Left colon (tissue), 2 donors: ENCODE measurements around the gene ADAP1. TPM values are rescaled to one million over a fixed set of nuclear protein-coding genes. Genes with fewer than 3 reads are reported as not detected.
A peak's percentile ranks its signal among the peaks of the same experiment; 100 is the strongest.
"Not testable (repeated sequence)": the region's sequence is repeated elsewhere in the genome, so short reads cannot be mapped to it uniquely, and the experiment has no call there.

Source experiments
- ATAC-seq: fragments of 200-7000 bp; cut with Tn5 transposase; one replicate; pipeline ENCODE4 v1.9.1; 2020; ENCODE audit warnings: mild to moderate bottlenecking, moderate library complexity
- DNase-seq, 2 donors: peaks; one replicate each; pipeline ENCODE4 v3.0.0-alpha.2; 2020
- intact Hi-C, 2 donors: fragments of 100-400 bp; cut with DNase I in 1 of 2; cut with micrococcal nuclease in 1 of 2; formaldehyde crosslinking; loops; one replicate each; pipeline versions ENCODE4 v1.11.2 to v1.14.0; 2022; cut with DNase I, micrococcal nuclease
- total RNA-seq, 2 donors: library from RNA; stranded (reverse); fragmentation: NEBNext Ultra II Directional; extraction: Animal tissue kit (Norgen Biotek cat#: 25700); gene quantifications; one replicate each; pipeline ENCODE4 v1.2.1, GENCODE V29; 2021
- donor health status: DM: no; HTN: no; CAD: no.
- donor health status: DM: yes; HTN: yes; CAD: no.

The ADAP1 gene
- total RNA-seq, 2 donors from 2014 or later, result 147 to 166 TPM

DNA sequence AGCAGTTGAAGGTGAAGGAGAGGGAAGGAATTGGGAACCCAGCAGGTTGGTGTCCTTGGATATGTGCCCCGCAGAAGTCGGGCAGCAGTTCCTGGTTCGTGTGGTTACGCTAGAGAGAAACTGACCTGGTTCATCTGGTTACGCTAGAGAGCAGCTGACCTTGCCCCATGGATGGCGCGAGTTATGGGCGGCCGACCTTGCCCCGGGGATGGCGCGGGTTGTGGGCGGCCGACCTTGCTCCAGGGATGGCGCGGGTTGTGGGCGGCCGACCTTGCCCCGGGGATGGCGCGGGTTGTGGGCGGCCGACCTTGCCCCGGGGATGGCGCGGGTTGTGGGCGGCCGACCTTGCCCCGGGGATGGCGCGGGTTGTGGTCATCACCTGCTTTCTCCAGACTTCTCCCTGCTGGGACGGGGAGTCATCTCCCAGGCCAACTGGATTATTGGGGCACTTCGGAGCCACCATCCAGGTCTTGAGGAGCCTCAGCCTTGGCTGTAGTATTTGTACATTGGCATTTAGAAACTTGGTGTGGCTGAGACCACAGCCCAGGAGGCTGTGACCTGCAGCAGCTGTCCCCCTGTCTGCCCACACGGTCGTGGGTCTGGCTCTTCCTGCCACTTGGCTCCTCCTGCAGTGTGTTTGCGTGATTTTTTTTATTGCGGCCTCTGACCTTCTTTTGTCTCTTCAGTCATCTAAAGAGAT lies 72.0 kb downstream of the ADAP1 start:
- intact Hi-C loops, result no loop called here
- ATAC-seq, result no peak
- DNase-seq, result no peak

DNA sequence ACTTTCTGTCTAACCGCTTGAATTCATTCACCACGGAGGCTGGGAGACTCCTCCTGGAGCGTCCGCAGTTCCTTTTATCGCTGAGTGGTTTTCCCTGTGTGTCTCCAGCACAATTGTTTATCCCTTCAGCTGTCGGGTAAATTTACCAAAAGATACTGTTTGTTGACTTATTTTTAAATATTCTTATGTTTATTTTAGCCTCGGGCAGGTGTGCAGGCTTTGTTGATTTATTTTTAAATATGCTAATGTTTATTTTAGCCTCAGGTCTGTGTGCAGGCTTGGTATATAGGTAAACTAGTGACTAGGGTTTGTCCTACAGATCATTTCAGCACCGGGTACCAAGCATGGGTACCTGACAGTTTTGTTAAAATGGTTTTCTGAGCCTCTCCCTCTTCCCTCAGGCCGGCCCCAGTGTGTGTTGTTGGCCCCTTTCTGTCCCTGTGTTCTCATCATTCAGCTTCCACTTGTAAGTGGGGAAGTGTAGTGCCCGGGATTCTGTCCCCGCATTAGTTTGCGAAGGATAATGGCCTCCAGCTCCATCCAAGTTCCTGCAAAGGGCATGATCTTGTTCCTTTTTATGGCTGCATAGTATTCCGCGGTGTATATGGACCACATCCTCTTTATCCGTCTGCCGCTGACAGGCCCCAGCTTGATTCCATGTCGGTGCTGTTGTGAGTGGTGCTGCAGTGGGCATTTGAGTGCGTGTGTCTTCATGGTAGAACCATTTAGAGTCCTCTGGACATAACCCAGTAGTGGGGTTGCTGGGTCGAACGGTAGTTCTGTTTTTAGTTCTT lies 72.8 kb downstream of the ADAP1 start:
- DNase-seq, result no peak
- intact Hi-C loops, result no loop called here
- ATAC-seq, result no peak

DNA sequence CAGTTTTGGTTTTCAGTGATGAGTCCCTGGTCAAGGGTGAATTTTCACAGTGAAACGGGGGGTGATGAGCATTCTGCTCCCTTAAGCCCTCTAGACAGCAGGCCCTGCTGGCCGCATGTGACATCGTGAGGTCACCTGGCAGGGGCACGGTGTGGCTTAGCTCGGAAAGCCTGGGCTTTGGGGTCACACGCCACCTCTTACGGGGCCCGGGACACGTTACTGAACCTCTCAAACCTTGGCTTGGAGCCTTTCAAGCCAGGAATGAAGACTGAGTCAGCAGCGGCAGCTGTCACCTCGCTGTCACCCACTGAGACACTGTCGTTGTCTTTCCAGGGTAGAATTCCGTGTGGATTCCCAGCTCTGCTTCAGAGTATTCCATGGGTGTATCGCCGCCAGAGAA lies 74.0 kb downstream of the ADAP1 start:
- intact Hi-C loops, result no loop called here
- no peak for DNase-seq
- ATAC-seq, result no peak

DNA sequence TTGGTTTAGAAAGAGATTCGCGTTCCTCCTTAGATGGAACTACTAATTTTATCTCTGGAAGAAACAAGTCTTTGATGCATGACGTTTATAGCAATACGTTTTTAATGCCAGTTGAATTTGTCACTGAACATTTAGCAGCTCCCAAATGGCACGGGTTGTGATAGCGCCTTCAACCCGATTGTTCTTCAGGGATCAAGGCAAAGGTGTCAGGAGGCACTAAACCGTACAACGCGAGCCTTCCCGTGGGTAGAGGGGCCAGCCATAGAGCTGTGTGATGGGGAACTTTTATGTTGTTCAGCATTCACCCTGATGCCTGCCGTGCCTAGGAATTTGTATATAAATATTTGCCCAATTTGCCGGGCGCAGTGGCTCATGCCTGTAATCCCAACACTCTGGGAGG lies 74.8 kb downstream of the ADAP1 start:
- ATAC-seq (no peak), DNase-seq (no peak)
- intact Hi-C loops, result no loop called here

DNA sequence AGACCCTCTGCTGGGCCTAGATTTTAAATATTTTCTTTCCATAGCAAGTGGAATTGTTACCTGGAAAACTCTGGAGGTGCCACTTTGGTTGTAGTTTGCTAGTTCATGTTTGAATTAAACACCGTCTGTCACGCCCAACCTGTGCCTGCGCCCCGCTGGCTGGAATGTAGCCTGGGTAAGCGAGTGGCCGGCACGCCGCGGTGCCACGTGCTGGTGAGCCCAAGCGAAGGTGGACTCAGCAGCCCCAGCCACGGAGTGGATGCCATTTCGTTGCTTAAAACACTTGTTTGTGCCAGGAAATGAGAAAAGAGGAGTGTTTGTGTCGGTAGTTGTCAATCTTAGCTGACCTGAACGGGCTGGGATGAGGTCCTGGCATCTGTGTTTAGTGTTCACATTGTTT lies 75.4 kb downstream of the ADAP1 start:
- DNase-seq (no peak), ATAC-seq (no peak)
- intact Hi-C loops, result no loop called here

DNA sequence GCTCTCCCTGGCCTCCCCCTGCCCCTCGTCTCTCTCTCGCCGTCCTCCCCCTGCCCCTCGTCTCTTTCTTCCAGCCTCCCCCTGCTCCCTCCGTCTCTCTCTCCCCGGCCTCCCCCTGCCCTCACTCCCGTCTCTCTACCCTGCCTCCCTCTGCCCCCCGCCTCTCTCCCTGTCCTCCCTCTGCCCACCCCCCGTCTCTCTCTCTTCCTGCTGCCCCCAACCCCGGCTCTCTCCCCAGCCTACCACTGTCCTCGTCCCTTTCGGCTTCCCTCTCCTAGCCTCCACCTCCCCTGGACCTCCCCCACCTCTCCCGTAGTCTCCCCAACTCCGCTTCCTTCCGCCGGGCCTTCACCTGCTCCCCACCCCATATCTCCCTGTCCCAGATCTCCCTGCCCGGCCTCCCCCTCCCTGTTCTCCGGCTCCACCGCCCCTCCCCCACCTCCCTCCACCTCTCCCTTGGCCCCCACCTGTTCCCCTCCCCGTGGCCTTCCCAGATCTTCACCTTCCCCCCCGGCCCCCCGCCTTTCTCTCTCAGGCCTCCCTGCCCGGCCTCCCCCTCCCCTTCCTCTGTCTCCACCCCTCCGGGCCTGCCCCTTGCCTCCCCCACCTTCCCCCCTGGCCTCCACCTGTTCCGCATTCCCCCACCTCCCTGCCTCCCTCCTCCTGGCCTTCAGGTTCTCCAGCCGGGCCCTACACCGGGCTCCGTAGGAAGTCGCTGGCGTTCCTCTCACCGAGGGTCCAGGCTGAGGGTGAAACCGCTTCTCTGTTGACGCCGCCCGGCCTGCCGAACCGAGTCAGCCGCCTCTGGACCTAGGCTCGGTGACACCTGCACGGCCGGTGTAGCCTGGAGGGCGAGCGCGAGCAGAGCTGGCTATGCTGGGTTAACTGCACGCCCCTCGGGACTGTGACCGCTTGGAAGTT lies 76.9 kb downstream of the ADAP1 start:
- intact Hi-C loops, result no loop called here
- DNase-seq, result peak; percentile 66 to 67
- ATAC-seq, result peak; percentile 34

DNA sequence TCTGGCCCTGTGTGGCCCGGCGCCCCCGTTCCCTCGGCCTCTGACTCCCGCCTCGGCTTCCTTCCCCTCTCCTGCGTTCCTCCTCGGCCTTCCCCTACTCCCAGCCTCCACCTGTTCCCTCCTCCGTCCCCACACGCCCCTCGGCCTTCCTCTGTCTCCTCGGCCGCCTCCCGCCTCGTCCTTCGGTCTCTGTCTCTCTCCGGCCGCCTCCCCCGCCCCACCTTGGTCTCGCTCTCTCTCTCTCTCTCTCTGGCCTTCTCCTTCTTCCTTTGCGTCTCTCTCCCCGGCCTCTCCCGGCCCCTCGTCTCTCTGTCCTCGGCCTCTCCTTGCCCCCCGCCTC lies 77.5 kb downstream of the ADAP1 start:
- DNase-seq (peak; percentile 50 to 66), ATAC-seq (peak; percentile 35)
- intact Hi-C loops, result no loop called here

DNA sequence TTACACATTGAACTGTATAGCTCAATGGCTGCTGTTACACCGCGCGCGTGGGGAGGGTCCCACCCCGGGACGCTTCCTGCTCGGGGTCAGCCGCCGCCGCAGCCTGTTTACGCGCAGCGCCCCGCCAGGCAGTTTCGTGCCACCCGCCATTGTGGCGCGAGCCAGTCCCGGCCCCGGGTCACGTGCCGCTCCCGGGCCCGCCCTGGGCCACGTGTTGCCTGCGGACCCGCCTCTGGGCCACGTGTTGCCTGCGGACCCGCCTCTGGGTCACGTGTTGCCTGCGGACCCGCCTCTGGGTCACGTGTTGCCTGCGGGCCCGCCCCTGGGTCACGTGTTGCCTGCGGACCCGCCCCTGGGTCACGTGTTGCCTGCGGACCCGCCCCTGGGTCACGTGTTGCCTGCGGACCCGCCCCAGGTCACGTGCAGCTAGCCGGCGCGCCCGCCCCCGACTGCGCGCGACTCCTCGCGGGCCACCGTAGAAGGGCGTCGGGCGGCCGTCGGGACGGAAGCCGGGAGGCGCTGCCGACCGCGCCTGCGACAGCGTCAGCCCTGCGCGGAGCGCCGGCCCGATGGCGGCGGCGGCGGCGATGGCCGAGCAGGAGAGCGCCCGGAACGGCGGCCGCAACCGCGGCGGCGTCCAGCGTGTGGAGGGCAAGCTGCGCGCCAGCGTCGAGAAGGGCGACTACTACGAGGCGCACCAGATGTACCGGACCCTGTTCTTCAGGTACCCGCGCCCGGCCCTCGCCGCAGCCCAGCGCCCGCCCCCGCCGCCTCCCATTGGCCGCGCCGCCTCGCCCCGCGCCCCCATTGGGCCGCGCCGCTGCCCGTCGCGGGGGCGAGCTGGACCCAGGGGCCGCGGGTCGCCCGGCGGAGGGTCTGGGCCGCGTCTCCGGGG lies 78.2 kb downstream of the ADAP1 start, which contains the start of gene GET4:
GET4 (plus strand) TSS at position 478 of the 895 bp plus-strand sequence; CDS start at position 570, 92 bp downstream.
- intact Hi-C loops, result no loop called here
- ATAC-seq (peak; percentile 68), DNase-seq (peak; percentile 96 to 97)

DNA sequence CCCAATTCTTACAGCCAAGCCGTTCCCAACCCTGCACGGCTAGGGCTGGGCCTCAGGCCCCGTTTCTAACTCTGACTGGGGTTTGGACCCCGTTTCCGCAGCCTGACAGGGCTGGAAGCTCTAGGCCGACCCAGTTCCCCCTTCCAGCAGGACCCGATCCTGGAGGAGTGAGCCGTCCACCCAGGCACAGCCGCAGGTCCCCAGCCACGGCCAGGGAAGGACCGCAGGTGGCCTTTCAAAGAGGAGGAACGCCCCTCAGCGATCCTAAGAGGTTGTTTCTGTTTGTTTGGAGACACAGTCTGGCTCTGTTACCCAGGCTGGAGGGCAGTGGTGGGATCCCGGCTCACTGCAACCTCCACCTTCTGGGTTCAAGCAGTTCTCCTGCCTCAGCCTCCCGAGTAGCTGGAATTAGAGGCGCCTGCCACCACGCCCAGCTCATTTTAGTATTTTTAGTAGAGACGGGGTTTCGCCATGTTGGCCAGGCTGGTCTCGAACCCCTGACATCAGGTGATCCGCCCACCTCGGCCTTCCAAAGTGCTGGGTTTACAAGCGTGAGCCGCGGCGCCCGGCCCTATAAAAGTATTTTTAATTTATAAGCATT lies 78.9 kb downstream of the ADAP1 start:
- DNase-seq (peak in 1 of 2 donors; percentile 52), ATAC-seq (no peak)
- intact Hi-C loops, result no loop called here

DNA sequence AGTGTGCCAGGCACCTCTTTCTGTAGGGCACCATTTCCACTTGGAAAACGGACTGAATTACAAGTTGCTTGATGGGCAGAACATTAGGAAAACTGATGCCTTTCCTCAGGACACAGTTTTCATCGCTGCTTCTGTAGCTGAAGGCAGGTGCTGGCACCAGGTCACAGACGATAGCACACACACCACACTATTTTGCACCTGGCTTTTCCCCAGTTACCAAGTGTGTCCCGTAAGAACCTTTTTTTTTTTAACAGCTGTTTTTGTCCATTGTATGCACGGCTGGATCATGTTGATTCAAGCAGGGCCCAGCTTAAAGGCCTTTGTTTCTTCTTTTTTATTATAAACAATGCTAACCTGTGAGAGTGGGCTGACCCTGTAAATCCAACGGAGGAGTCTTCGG lies 79.4 kb downstream of the ADAP1 start:
- intact Hi-C loops, result no loop called here

DNA sequence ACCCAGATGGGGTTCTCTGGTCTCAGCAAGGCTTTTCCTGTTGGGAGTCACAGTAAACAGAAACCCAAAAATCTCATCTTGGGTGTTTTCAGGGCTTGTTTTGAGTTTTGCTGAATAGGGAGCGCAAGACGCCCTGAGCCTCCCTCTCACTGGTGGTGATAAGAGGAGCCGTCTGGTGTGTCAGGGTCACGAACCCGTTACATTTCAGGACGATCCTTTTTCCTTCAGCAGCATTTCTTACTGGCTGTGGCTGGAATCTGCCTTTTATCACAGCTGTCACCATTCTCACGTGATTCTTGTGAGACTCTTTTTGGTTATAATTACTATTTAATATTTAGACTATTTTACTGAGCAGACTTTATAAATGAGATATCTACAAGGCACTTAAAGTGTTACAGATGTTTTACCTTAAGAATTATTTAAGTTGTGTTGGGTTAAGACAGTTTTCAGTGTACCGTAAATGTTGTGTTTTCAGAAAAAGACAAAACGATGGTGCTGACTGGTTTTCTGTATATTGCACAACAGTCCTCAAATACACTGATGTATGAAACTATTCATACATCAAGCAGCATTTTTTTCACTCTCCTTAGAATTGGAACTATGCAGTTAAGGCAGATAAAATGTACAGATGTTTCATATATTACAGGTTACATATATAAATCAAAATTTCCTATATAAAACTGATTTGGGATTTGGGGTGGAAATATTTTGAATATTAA lies 80.3 kb downstream of the ADAP1 start:
- intact Hi-C loops, result no loop called here
- no peak for ATAC-seq
- DNase-seq, result no peak

More for the DNA sequence above, 79.4 kb downstream of the ADAP1 start:
- no peak for ATAC-seq
- no peak for DNase-seq

DNA sequence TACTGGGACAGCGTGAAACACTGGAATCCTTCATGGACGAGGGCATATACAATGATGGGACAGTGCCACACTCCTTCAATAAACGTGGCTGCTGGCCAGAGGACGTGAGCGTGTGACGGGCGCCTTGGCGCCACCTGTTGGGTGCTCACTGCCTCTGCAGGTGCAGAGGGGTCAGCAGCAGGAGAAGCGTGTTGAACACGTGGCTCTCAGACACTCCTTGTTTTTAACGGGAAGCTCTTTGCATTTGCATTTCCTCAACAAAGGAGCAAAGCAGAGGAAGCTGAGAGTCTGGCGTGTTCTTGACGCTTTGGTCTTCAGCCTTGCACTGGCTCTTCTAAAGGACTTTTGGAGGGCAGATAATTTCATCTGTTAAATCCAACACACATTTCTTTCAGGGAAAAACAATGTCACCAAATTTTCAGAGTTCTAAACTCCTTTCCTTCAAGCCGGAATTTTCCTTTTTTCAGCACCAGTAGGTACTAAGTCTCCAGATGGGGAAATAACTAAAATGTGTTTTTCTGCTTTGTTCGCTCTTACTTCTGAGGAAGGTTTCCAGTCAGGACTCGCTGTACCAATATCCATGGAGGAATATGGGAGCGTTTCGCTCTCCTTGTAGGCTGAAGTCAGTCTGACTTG lies 81.0 kb downstream of the ADAP1 start:
- intact Hi-C loops, result loop anchor here in 1 of 2 donors (2.0 kb wide), 1 partner anchor 87 kb away; no protein-coding TSS in a partner anchor
- DNase-seq (peak; percentile 86 to 87), ATAC-seq (peak; percentile 55)

DNA sequence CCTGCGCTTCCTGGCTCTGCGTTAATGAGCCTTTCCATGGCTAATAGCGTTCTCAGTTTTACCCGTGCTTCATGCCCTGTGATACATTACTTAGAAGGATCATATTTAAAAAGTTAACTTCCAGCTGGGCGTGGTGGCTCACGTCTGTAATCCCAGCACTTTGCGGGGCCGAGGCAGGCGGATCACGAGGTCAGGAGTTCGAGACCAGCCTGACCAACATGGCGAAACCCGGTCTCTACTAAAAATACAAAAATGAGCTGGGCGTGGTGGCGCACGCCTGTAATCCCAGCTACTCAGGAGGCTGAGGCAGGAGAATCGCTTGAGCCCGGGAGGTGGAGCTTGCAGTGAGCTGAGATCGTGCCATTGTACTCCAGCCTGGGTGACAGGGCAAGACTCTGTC lies 81.8 kb downstream of the ADAP1 start:
- not testable (repeated sequence) for ATAC-seq, DNase-seq
- intact Hi-C loops, result loop anchor here in 1 of 2 donors (2.0 kb wide), 1 partner anchor 86 kb away; no protein-coding TSS in a partner anchor

DNA sequence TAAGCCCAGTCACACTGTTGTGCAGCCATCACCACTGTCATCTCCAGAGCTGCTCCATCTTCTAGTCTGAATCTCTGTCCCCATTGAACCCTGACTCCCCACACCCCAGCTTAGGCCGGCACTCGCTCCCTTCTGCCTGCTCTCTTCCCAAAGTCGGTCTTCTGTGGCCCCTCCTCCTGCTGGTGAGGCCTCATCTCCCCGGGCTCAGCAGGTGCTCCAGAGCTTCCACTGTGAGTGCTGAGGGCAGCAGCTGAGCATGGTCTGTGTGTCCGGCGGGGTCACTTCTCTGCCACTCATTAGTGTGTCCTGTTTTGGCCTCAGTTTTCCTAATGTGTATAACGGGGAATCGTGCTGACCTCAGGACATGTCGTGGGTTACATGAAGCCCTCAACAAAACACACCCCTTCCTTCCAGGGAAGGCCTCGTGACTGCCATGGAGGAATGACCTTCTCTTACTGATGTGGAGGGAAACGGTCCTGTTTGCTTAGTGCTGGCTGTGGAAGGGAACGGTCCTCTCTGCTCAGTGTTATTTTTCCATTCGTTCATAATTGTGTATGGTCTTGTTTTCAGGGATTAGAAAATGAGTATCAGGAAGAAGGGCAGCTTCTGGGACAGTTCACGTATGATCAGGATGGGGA lies 82.5 kb downstream of the ADAP1 start:
- ATAC-seq, result no peak
- DNase-seq, result no peak

DNA sequence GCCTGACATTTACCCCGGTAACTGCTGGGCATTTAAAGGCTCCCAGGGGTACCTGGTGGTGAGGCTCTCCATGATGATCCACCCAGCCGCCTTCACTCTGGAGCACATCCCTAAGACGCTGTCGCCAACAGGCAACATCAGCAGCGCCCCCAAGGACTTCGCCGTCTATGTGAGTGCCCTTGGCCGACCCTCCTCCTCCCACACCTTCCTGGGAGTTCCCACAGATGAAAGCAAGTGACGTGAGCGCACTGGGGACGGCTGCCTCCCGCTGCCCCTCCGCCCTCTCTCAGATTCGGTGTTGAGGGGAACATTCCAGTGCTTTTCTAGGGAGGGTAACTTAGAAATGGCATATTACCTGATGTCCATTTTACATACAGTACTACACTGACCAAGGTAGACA lies 85.1 kb downstream of the ADAP1 start:
- intact Hi-C loops, result no loop called here
- ATAC-seq (no peak), DNase-seq (no peak)

More for the DNA sequence above, 82.5 kb downstream of the ADAP1 start:
- intact Hi-C loops, result loop anchor here in 1 of 2 donors (2.0 kb wide), 1 partner anchor 85 kb away; no protein-coding TSS in a partner anchor

DNA sequence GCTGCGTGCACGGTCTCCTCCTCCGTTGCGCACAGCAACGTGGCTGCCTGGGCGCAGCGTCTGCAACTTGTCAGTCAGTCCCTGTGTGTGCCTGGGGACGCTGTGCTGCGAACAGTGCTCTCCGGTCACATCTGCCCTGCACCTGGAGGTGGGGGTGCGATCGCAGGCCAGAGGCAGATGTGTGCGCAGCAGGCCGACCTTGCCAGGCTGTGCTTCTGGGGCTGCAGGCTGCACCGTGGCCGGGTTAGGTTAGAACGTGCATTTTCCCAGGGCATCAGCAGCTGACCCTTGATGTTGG lies 86.3 kb downstream of the ADAP1 start:
- ATAC-seq (no peak), DNase-seq (peak in 1 of 2 donors; percentile 27)
- intact Hi-C loops, result no loop called here
